Heart left ventricle (tissue), 16 donors: ENCODE data around the gene ENOX1. TPM values are rescaled to one million over a fixed set of nuclear protein-coding genes. Genes with fewer than 3 reads are reported as not detected.

Source experiments
- ATAC-seq, 4 donors: fragments of 200-7000 bp; cut with Tn5 transposase; one replicate each; pipeline ENCODE4 v1.9.1; 2020 to 2022; ENCODE audit warnings: moderate library complexity in 4 of 4, mild to moderate bottlenecking in 3 of 4, moderate number of reproducible peaks in 1 of 4
- DNase-seq, 5 donors: peaks; one replicate each; pipeline ENCODE4 v3.0.0-alpha.2; 2020
- H3K27ac ChIP-seq, 12 donors: fragments of 200-600 bp; sonication (generic) in 4 of 12; one replicate each; pipeline versions ENCODE4 v1.5.0 to v1.8.0; 2016 to 2022; ENCODE audit warnings: mild to moderate bottlenecking in 2 of 12
- H3K27me3 ChIP-seq, 9 donors: fragments of 200-600 bp; sonication (generic) in 2 of 9; one replicate each; pipeline versions ENCODE4 v1.5.1 to v1.8.0; 2016 to 2022; ENCODE audit warnings: mild to moderate bottlenecking in 3 of 9
- H3K36me3 ChIP-seq, 9 donors: fragments of 200-600 bp; sonication (generic) in 2 of 9; one replicate each; pipeline versions ENCODE4 v1.5.0 to v1.8.0; 2018 to 2022; ENCODE audit warnings: mild to moderate bottlenecking in 2 of 9
- H3K4me1 ChIP-seq, 12 donors: fragments of 200-600 bp; sonication (generic) in 4 of 12; one replicate each; pipeline versions ENCODE4 v1.5.0 to v1.8.0; 2016 to 2022; ENCODE audit warnings: mild to moderate bottlenecking in 3 of 12
- H3K4me3 ChIP-seq, 12 donors: fragments of 200-600 bp; sonication (generic) in 4 of 12; one replicate each; pipeline versions ENCODE4 v1.5.0 to v1.8.0; 2017 to 2022; ENCODE audit warnings: mild to moderate bottlenecking in 9 of 12, moderate library complexity in 4 of 12
- H3K9me3 ChIP-seq, 12 donors: fragments of 200-600 bp; sonication (generic) in 4 of 12; one replicate each; pipeline versions ENCODE4 v1.5.0 to v1.8.0; 2016 to 2022; ENCODE audit warnings: mild to moderate bottlenecking in 1 of 12
- POLR2A ChIP-seq, 2 donors: fragments of 450-650 bp; IDR thresholded peaks; one replicate each; pipeline ENCODE4 v1.6.1; 2017; ENCODE audit warnings: antibody characterized with exemption in 2 of 2, mild to moderate bottlenecking in 2 of 2, moderate library complexity in 2 of 2
- WGBS, 4 donors: extraction: QIAGEN DNeasy Blood & Tissue Kit in 2 of 4; methylation state at CpG; one replicate each; pipeline versions ENCODE4 v1.1.5 to v1.1.7; 2013 to 2018; 5-methylcytosine and 5-hydroxymethylcytosine counted together
- intact Hi-C, 10 donors: fragments of 100-400 bp; cut with DNase I; formaldehyde crosslinking; loops; one replicate each; pipeline versions ENCODE4 v1.11.1 to v1.14.2; 2022
- polyA plus RNA-seq, 2 donors: library from polyadenylated mRNA; stranded (reverse); fragments of 200-250 nt; gene quantifications; one replicate each; pipeline ENCODE4 v1.2.3, GENCODE V29; 2013
- total RNA-seq, 9 donors: library from RNA; depleted of rRNA in 2 of 9; stranded (reverse); fragments of >200 nt in 2 of 9; fragmentation: NEBNext Ultra II Directional in 3 of 9; extraction: Animal tissue kit (Norgen Biotek cat#: 25700) in 3 of 9; gene quantifications; one replicate each; pipeline versions ENCODE4 v1.1.0 to v1.2.4, GENCODE V29; 2016 to 2023
- TF ChIP-seq, protein P1 (sequence below), 12 donors: fragments of 200-600 bp; sonication (generic) in 4 of 12; IDR thresholded peaks; one replicate each; pipeline versions ENCODE4 v1.5.0 to v1.8.0; 2018 to 2022; ENCODE audit warnings: antibody characterized with exemption in 12 of 12, mild to moderate bottlenecking in 5 of 12
- donor health status: ischemic (EF 13 %, LVEDD 7.1; RV severe dilation, severe dysfunction).
- donor health status: healthy with polysubstance abuse.
- donor health status: DM: no; HTN: yes; CAD: no.
- donor health status: DM: no; HTN: no; CAD: no.
- donor health status: ischemic (EF 25% LVEDD 6.9; RV normal size, moderate dysfunction).
- donor health status: ischemic (EF 25% LVEDD 5.7; RV mildly dilated, moderate dysfunction).
- donor health status: healthy.
- donor health status: DM: yes; HTN: yes; CAD: no.
- donor health status: ischemic (EF 35%, LVEDD 5.7; RV mildly dilated, moderate dysfunction).
- donor health status: nonischemic (EF 11% LVEDD 7.7; RV severe dilation, severe dysfunction).
- donor health status: DM: yes; HTN: yes; CAD: no.
- donor health status: PGD.
- donor health status: ischemic (EF 29% LVEDD 5.4; RV normal size, mild dysfunction).
- donor health status: nonischemic (EF 23%, LVEDD 6.1; RV moderate dilation, normal function).

The ENOX1 gene
- total and polyA plus RNA-seq, 11 donors = 2.0 to 10.1 (median 5.4) TPM

DNA sequence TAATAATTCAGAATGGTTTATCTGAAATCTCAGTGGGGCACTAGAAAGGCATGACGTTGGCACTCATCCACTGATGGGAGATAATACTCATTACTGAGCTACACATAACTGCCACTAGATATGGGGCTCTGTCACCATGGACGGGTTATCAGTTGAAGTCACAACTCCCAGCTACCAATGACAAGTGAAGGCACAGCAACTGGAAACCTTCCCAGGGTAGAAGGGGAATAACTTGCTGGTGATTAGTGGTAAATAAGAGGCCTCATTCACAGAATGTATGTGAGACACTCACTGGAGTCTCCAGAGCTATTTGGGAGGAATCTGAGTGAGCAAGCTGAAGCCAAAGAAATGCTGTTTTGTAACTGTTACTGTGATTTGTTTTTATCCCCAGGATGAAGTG lies 249.6 kb downstream of the ENOX1 start:
- peak in 1 of 5 donors; percentile 30 for DNase-seq

GRCh38 chr13:43529796-43530195 lies 257.0 kb downstream of the ENOX1 start:
- no peaks in the 10 kb centered on the region for H3K9me3 ChIP-seq
- TF ChIP-seq, protein P1, sequence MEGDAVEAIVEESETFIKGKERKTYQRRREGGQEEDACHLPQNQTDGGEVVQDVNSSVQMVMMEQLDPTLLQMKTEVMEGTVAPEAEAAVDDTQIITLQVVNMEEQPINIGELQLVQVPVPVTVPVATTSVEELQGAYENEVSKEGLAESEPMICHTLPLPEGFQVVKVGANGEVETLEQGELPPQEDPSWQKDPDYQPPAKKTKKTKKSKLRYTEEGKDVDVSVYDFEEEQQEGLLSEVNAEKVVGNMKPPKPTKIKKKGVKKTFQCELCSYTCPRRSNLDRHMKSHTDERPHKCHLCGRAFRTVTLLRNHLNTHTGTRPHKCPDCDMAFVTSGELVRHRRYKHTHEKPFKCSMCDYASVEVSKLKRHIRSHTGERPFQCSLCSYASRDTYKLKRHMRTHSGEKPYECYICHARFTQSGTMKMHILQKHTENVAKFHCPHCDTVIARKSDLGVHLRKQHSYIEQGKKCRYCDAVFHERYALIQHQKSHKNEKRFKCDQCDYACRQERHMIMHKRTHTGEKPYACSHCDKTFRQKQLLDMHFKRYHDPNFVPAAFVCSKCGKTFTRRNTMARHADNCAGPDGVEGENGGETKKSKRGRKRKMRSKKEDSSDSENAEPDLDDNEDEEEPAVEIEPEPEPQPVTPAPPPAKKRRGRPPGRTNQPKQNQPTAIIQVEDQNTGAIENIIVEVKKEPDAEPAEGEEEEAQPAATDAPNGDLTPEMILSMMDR (IDR thresholded peaks at IDR 0.05) = no peak
- no peak for TF ChIP-seq POLR2A (IDR thresholded peaks at IDR 0.05)
- no peak overlapping the region for H3K4me3 ChIP-seq
- no peaks in the 10 kb centered on the region for H3K36me3 ChIP-seq
- H3K27me3 ChIP-seq = no peaks in the 10 kb centered on the region
- no peaks in the 10 kb centered on the region for H3K4me1 ChIP-seq
- intact Hi-C loops = loop anchor here in 1 of 10 donors (10.0 kb wide), 1 partner anchor 215 kb away; no protein-coding TSS in a partner anchor
- H3K27ac ChIP-seq = no peak overlapping the region
- no peak for ATAC-seq
- no peak for DNase-seq

More for the DNA sequence above, 249.6 kb downstream of the ENOX1 start:
- no peak overlapping the region for H3K27ac ChIP-seq
- H3K36me3 ChIP-seq = no peaks in the 10 kb centered on the region
- no peaks in the 10 kb centered on the region for H3K27me3 ChIP-seq
- H3K9me3 ChIP-seq = peaks cover 0 to 11% (median 0%) of the 10 kb centered on the region in 12 donors
- WGBS, 4 donors = 27 to 39% (median 34%) methylated on average over 2 of the region's 2 CpGs
- TF ChIP-seq, protein P1 (IDR thresholded peaks at IDR 0.05) = no peak
- no peak for TF ChIP-seq POLR2A (IDR thresholded peaks at IDR 0.05)
- peaks cover 0 to 14% (median 9%) of the 10 kb centered on the region in 12 donors for H3K4me1 ChIP-seq
- ATAC-seq = peak; percentile 76 to 93 (median 78)
- H3K4me3 ChIP-seq = no peak overlapping the region
- intact Hi-C loops = no loop called here

- no peak for ATAC-seq
- no peak for DNase-seq
- Histone ChIP-seq H3K36me3 (no peaks in the 10 kb centered on the region), H3K27ac (no peak overlapping the region), H3K9me3 (no peaks in the 10 kb centered on the region), H3K4me1 (no peaks in the 10 kb centered on the region), H3K27me3 (no peaks in the 10 kb centered on the region), H3K4me3 (no peak overlapping the region)
- intact Hi-C loops = loop anchor here in 1 of 10 donors (10.0 kb wide), 1 partner anchor 214 kb away; no protein-coding TSS in a partner anchor
- TF ChIP-seq POLR2A (IDR thresholded peaks at IDR 0.05) = no peak
- TF ChIP-seq, protein P1 (IDR thresholded peaks at IDR 0.05) = no peak
- 92 to 94% (median 94%) methylated on average over 6 of the region's 6 CpGs for WGBS, 4 donors
Measured at GRCh38 chr13:43528992-43529391, 257.8 kb downstream of the ENOX1 start.

DNA sequence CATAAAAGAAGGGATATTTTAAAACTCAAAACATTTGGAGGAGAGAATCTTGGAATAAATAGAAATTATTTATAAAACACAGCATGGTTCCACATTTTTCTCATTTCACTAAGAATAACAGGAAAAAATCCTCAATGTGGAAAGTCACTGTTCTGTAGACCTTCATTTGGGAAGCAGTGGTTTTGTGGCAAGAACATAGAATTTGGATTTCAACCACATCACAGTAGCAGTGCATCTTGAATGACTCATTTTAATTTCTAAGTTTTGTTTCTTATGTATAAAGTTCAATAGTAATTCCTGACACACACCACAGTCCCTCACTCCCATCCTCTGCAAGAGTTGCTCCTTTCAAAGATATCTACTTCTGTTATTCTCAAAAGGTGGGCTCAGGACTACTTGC lies 264.0 kb downstream of the ENOX1 start:
- H3K36me3 ChIP-seq = no peaks in the 10 kb centered on the region
- ATAC-seq = no peak
- no peaks in the 10 kb centered on the region for H3K9me3 ChIP-seq
- no peak overlapping the region for H3K4me3 ChIP-seq
- TF ChIP-seq POLR2A (IDR thresholded peaks at IDR 0.05) = no peak
- TF ChIP-seq, protein P1 (IDR thresholded peaks at IDR 0.05) = no peak
- intact Hi-C loops = loop anchor here in 1 of 10 donors (10.0 kb wide), 1 partner anchor 208 kb away; no protein-coding TSS in a partner anchor
- H3K27me3 ChIP-seq = no peaks in the 10 kb centered on the region
- no peaks in the 10 kb centered on the region for H3K4me1 ChIP-seq
- DNase-seq = no peak
- H3K27ac ChIP-seq = no peak overlapping the region
